ENCODE measurements around the gene DHTKD1. TPM values are rescaled to one million over a fixed set of nuclear protein-coding genes. Genes with fewer than 3 reads are reported as not detected.
"Not testable (repeated sequence)": the region's sequence is repeated elsewhere in the genome, so short reads cannot be mapped to it uniquely, and the experiment has no call there.

The DHTKD1 gene
- total RNA-seq, 1 donor from 2014 or later: 171 TPM

- DNase-seq (ENCODE audit: low spot score): no peak
- ATAC-seq: no peak
Observed at GRCh38 chr10:12062754-12063482, 5.8 kb upstream of the DHTKD1 start.

- no peak for DNase-seq (ENCODE audit: low spot score)
- ATAC-seq: no peak
Observed at GRCh38 chr10:12063483-12063818, 5.3 kb upstream of the DHTKD1 start.

GRCh38 chr10:12067336-12067735, 1.4 kb upstream of the DHTKD1 start:
- ATAC-seq: no peak
- DNase-seq (ENCODE audit: low spot score): no peak

GRCh38 chr10:12071441-12071840, 2.7 kb downstream of the DHTKD1 start:
- ATAC-seq: not testable (repeated sequence)
- DNase-seq (ENCODE audit: low spot score): peak; percentile 52

GRCh38 chr10:12073526-12073925, 4.8 kb downstream of the DHTKD1 start:
- DNase-seq (ENCODE audit: low spot score) (no peak), ATAC-seq (no peak)

- no peak for DNase-seq (ENCODE audit: low spot score)
- peak; percentile 27 for ATAC-seq
Observed at GRCh38 chr10:12077580-12078180, 8.9 kb downstream of the DHTKD1 start.

- ATAC-seq: no peak
- DNase-seq (ENCODE audit: low spot score): no peak
Observed at GRCh38 chr10:12081470-12081869, 12.7 kb downstream of the DHTKD1 start.

GRCh38 chr10:12081879-12082557, 13.3 kb downstream of the DHTKD1 start:
- no peak for DNase-seq (ENCODE audit: low spot score)
- ATAC-seq: no peak

GRCh38 chr10:12088919-12089318, 20.2 kb downstream of the DHTKD1 start:
- DNase-seq (ENCODE audit: low spot score) (peak; percentile 56), ATAC-seq (peak; percentile 67)

GRCh38 chr10:12091421-12091820, 22.7 kb downstream of the DHTKD1 start:
- no peak for DNase-seq (ENCODE audit: low spot score)
- ATAC-seq: no peak

- not testable (repeated sequence) for DNase-seq (ENCODE audit: low spot score); ATAC-seq
Observed at GRCh38 chr10:12097361-12097760, 28.6 kb downstream of the DHTKD1 start.

GRCh38 chr10:12097791-12098190, 29.0 kb downstream of the DHTKD1 start:
- DNase-seq (ENCODE audit: low spot score): no peak
- peak; percentile 12 for ATAC-seq

GRCh38 chr10:12098966-12099365, 30.2 kb downstream of the DHTKD1 start:
- ATAC-seq: no peak
- DNase-seq (ENCODE audit: low spot score): no peak

GRCh38 chr10:12103802-12104201, 35.0 kb downstream of the DHTKD1 start:
- DNase-seq (ENCODE audit: low spot score): no peak
- ATAC-seq: peak; percentile 7

- DNase-seq (ENCODE audit: low spot score) (no peak), ATAC-seq (no peak)
Observed at GRCh38 chr10:12107781-12108180, 39.0 kb downstream of the DHTKD1 start.

GRCh38 chr10:12109286-12109685, 40.5 kb downstream of the DHTKD1 start:
- ATAC-seq (no peak), DNase-seq (ENCODE audit: low spot score) (no peak)

GRCh38 chr10:12111528-12111927, 42.8 kb downstream of the DHTKD1 start:
- no peak for ATAC-seq
- DNase-seq (ENCODE audit: low spot score): no peak

- ATAC-seq (no peak), DNase-seq (ENCODE audit: low spot score) (no peak)
Observed at GRCh38 chr10:12113627-12114026, 44.9 kb downstream of the DHTKD1 start.

GRCh38 chr10:12121673-12122072, 52.9 kb downstream of the DHTKD1 start:
- DNase-seq (ENCODE audit: low spot score) (no peak), ATAC-seq (no peak)

- ATAC-seq (peak; percentile 90), DNase-seq (ENCODE audit: low spot score) (peak; percentile 98)
Observed at GRCh38 chr10:12129222-12130111, 60.7 kb downstream of the DHTKD1 start, which contains the start of gene SEC61A2. Gene SEC61A2, plus strand, starts transcription at chr10:12129677. Its CDS starts 111 bp downstream, at chr10:12129788.
